NCI-H2171 treated with DMSO at 0.1 percent for 48 hours (cell line): ENCODE results near the gene EME1.
"Not testable (repeated sequence)": the region's sequence is repeated elsewhere in the genome, so short reads cannot be mapped to it uniquely, and the experiment has no call there.

Experiments used
- DNase-seq: peaks from one replicate; lab custom pipeline; 2025; lab: John Stamatoyannopoulos, UW

The EME1 gene

DNA sequence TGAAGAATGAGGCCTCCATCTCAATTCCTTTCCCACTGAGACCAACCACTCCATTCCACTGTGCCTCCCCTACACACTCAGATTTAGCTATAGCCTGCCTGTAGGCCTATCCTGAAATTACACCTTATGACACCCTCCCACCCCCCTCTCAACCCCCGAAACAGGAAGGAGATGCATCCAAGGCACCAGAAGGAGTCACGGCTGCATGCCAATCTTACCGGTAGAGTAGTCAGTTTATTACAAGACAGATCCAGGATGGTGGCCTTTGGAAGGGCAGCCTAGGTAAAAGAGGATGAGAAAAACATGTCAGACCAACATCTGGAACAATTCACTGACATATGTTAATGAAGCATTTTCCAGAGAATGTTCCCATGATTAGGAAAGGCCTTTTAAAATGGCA is 21.7 kb downstream of the EME1 start:
- DNase-seq: no peak

GRCh38 chr17:50396261-50397110 is 23.5 kb downstream of the EME1 start:
- DNase-seq: peak; percentile 16

GRCh38 chr17:50397111-50397918 is 24.3 kb downstream of the EME1 start, which contains the start of gene LRRC59:
TSS of gene LRRC59 (minus strand) at chr17:50397523. CDS start at chr17:50397317, 206 bp downstream.
- peak; percentile 76 for DNase-seq

DNA sequence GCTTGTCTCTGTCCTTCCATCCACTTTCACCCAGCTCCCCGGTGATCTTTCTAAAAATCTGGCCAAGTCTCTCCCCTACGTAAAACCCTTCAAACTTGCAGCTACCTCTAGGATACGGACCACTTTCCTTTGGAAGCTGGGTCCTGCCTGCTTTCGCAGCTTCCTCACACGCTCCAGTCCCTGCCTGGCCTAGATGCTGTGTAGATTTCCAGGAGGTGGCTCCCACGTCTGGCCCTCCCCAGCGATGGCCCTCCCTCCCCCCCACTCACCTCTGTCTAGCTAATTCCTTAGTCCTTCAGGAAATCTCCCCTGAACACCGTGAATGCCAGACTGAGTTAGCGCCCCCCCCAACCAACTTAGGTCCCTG is 24.9 kb downstream of the EME1 start:
- no peak for DNase-seq

DNA sequence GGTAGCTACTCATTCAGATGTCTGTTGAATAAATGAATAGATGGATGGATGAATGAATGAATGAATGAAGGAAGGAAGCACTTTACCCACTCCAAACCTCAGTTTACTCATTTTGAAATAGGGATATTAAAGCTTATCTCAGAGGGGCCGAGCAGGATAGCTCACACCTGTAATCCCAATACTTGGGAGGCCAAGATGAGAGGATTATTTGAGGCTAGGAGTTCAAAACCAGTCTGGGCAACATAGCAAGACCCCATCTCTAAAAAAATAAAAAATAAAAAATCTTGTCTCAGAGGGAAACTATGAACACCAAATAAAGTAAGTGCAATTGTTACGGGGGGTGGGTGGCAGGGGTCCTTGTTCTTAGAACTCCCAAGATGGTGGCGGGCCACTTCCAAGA is 25.6 kb downstream of the EME1 start:
- DNase-seq: not testable (repeated sequence)

- DNase-seq: not testable (repeated sequence)
Observed at GRCh38 chr17:50399591-50399990, 26.6 kb downstream of the EME1 start.

DNA sequence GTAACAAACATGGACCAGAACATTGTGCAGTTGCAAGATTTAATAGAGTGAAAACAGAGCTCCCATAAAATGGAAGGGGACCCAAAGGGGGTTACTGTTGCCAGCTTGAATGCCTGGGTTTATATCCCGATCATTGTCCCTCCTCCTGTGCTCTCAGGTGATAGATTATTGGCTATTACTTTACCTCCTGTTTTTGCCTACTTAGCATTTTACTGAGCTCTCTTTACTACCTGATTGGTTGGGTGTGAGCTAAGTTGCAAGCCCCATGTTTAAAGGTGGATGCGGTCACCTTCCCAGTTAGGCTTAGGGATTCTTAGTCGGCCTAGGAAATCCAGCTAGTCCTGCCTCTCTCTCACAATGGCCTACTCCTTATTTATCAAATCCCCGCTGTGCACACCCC is 32.3 kb downstream of the EME1 start:
- DNase-seq: not testable (repeated sequence)

DNA sequence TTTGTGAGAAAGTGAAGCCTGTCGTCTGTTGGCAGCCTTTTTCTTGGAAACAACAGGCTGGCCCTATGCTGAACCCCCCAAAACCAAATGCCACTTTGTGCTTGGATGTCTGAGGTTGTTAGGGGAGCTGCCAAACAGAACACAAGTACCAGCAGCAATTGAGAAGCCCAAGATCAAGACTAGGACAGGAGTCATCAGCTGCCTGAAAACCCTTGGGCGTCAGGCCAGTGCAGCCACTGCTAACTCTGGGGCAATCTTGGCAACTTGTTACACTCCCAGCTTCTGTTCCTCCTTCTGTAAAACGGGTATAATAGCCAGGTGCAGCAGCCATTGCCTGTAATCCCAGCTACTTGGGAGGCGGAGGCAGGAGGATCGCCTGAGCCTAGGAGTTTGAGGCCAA is 33.5 kb downstream of the EME1 start:
- no peak for DNase-seq

DNA sequence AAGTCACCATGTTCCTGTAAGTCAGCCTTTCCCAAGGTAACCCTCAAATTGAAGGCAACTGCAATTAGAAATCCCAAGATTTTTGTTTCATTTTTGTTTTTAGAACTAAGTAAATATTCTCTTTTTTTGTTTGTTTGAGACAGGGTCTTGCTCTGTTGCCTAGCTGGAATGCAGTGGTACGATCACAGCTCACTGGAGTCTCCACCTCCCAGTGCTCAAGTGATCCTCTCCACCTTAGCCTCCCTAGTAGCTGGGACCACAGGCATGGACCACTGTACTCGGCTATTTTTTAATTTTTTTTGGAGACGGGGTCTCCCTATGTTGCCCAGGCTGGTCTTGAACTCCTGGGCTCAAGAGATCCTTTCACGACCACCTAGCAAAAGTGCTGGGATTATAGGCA is 34.9 kb downstream of the EME1 start:
- DNase-seq: no peak

- peak; percentile 30 for DNase-seq
Observed at GRCh38 chr17:50412188-50412732, 39.2 kb downstream of the EME1 start.

DNA sequence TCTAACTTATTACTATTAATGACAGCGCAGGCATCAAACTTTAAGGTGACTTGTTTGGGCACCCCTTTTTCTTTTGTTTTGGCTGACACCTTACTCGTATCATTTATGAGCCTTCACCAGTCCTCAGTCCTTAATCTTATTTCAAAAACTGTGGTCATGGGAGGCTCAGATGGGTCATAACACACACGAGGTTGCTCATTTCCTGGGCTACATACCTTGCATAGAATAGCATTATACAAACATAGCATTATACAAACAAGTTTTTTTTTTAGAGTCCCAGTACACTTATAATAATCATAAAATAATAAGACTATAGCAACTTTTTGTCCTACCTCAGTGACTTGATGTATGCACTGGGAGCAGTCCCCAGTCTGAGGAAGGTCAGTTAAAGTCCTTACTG is 41.8 kb downstream of the EME1 start:
- DNase-seq: no peak

GRCh38 chr17:50419577-50419976 is 46.5 kb downstream of the EME1 start:
- DNase-seq: not testable (repeated sequence)

DNA sequence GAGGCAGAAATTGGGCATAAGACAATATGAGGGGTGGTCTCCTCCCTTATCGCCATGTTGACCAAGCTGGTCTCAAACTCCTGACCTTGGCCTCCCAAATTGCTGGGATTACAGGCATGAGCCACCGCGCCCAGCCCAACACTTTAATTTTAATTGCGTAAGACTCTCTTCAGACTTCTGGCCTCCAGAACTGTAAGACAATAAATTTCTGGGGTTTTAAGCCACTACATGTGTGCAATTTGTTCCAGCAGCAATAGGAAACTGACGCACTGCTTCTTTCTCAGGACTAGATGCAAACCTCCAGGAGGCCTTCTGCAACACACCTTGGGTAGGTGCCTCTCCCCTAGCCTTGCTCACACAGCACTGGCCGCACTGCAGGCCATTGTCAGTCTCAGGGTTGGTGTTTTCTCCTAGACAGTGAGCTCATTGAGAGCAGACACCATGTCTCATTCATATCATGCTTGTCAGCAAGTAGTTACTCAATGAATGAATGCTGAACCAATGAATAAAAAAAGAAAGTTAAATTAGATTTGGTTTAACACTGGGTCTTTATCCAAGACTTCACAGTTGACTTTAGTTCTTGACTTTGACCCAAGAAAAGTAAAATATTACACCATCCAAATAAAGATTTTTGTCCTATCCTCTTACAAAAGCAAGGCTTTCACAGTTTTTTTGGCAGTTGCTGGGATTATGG is 47.5 kb downstream of the EME1 start:
- no peak for DNase-seq

DNA sequence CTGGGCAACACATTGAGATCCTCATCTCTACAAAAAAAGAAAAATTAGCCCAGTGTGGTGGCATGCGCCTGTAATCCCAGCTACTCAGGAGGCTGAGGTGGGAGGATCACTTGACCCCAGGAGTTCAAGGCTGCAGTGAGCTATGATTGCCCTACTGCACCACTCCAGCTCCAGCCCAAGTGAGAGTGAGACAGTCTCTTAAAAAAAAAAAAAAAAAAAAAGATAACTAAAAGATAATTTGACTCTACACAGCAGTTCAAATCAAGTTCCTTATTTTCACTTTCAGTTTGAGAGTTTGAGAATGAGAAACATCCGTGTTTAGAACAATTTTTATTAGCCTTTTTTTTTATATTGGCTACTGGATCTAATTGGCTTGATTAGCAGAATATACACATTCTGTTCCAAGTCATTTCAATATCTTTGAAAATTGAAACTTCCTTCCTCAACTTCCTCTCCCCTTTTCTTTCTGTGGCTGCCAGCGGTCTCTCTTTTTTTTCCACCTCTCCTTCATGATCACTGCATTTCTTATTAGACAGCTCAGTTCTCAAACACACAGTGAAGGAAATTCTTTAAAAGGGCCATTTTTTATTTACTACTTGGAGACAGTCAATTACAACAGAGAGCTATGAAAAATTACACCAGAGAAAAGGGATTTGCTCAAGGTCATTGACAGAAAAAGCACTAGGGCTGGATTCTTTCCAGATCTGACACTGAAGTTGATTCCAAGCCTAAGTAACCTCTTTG is 48.5 kb downstream of the EME1 start:
- peak; percentile 33 for DNase-seq

DNA sequence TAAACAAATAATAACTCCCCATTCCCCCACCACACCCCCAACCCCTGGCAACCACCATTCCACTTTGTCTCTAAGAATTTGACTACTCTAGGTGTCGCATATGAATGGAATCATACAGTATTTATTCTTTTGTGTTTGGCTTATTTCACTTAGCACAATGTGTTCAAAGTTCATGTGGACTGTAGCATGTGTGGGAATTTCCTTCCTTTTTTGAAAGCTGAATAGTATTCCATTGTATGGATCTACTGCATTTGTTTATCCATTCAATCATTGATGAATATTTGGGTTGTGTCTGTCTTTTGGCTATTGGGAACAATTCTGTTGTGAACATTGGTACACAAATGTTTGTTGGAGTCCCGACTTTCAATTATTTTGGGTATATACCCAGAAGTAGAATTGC is 49.7 kb downstream of the EME1 start:
- DNase-seq: no peak

GRCh38 chr17:50423553-50424159 is 50.6 kb downstream of the EME1 start:
- DNase-seq: peak; percentile 61

DNA sequence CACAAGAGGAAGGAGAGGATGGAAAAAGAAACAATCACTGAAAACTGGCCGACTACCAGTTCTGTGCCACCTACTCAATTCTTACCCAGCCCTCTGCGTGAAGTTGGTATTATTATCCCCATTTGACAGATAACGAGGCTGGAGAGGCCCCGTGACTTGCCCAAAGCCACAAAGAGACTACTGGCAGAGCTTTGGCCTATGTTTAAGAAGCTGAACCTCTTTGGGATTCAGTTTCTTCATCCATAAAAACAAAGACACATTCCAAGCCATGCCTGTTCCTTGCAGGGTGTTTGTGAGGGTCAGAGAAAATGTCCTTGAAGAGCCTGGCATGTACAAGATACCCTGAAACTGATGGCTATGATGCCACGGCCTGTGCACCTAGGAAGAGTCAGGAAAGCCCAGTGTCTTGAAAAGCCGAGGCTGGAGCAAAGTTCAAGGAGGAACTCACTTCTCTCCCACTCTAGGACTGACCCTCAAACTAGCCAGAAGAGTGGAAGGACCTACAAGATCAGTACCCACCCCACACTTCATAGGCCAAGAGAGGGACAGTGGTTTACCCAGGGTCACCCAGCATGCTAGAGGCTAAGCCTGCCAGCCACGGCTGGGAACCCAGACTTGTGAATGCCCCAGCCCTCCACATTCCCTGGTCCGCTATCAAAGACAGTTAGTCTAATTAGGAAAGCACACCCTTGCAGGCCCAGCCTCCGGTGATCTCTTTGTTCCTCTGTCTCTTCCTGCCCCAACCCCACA is 51.4 kb downstream of the EME1 start:
- DNase-seq: no peak

DNA sequence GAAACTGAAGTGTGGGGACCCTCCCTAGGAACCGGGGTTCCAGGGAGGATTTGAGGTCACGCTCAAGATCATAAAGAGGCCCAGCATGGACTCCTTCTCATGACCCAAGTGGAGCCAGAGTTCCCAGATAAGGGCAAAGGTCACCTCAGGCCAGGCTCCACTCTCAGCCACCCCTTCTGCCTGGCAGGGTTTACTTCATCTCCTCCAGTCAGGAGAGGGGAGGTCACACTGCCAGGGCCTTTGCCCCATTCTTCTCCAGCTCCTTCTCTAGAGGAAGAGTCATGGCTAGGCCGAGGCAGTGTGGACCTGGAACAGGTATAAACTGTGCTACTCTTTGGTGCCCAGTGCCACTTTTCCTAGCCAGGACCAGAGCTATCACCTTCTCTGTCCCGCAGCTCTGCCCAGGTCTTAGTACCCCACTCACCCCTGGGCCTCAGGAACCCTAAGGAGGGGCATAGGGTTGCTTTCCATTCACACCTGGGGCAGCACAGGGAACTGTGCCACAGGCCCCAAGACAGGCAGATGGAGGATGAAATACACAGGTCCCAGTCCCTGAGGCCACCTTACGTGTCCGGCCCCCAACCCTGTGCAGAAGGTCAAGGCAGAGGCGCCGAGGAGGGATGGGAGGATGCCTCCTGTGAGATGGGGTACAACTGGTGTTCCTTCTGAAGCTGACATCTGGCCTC is 52.1 kb downstream of the EME1 start:
- no peak for DNase-seq

DNA sequence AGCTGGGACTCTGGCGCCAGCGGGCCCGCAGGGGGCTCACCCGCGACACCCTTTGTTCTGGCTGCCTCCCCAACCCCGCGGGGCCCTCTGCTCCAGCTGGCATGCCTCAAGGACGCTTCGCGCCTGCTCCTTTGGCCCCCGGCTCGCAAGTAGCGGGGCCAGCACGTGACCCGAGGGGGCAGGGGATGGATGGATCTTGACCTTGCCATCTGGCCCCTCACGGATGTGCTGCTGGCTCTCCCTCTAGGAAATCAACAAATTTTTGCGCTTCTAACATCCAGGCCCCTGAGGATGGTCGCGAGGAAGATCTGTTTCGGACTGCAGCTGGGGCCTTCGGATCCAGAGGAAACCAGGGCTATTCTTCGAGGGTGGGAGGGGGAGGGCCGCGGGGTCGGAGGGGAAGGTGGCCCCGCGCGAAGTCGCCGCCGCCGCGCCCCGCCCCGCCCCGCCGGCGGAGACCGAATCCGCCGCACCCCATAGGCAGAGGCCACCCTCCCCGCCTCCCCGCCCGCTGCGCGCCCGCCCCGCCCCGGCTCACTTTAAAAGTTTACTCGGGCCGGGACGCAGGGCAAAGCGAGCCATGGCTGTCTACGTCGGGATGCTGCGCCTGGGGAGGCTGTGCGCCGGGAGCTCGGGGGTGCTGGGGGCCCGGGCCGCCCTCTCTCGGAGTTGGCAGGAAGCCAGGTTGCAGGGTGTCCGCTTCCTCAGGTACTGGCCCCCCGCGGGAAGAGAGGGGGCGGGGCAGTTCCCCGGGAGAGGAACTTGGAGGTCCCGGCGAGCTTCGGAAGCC is 52.8 kb downstream of the EME1 start, which contains the start of gene ACSF2:
Gene ACSF2 (plus strand): TSS at position 537 of the 790 bp plus-strand sequence. CDS start 44 bp downstream, at position 581.
- peak; percentile 81 for DNase-seq
